ENCODE data around the gene PPP2R2D. TPM values are rescaled to one million over a fixed set of nuclear protein-coding genes. Genes with fewer than 3 reads are reported as not detected.
A peak's percentile ranks its signal among the peaks of the same experiment; 100 is the strongest.

PPP2R2D gene
- total RNA-seq, 4 donors from 2014 or later: 38.2 to 49.7 (median 41.0) TPM

DNA sequence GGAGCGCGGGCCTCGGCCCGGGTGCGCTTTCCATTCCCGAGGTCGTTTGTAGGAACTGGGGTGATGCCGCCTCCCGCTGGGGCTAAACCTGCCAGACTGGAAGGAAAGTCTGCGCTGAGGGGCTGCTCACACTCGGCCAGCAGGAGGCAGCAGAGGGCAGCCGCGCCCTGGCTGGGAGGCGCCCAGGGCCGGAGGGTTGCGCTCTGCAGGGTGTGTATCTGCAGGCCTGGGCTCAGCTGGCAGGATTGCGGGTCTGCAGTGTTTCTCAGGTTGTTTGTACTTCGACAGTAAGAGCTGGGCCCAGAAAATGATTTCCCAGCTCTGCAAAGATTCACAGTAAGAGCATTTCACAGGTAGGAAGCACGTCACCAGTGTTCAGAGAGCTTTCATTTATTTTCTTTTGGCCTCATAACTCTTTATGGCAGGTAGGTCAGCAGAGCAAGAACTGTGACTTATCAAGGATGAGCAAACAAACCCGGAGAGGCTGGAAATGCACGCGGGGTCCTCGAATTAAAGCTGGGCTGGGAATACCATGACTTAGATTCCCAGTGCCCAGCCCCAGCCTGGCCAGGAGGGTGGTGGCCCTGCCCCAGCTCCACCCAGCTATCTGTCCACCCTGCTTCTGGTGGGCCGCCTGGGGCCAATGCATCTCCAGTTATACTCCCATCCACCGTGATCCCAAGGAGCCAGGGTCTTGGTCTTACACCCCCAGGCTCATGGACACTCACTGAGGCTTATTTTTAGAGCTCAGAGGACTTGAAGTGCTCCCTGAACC, 15.2 kb upstream of the PPP2R2D start:
- no peak for DNase-seq (ENCODE audit: extremely low spot score)
- Histone ChIP-seq H3K36me3 (no peaks in the 10 kb centered on the region), H3K9me3 (no peaks in the 10 kb centered on the region), H3K4me3 (no peak overlapping the region), H3K27ac (replicated peaks in 1 of 4) (no peak overlapping the region), H3K27me3 (peaks cover 0 to 42% (median 0%) of the 10 kb centered on the region in 4 donors), H3K4me1 (peaks cover 5 to 8% (median 6%) of the 10 kb centered on the region in 4 donors)
- intact Hi-C loops (cut with DNase I): loop anchor here (1.0 to 5.0 kb wide), 2 partner anchors 138 to 257 kb away; no protein-coding TSS in a partner anchor
- TF ChIP-seq, protein P1, sequence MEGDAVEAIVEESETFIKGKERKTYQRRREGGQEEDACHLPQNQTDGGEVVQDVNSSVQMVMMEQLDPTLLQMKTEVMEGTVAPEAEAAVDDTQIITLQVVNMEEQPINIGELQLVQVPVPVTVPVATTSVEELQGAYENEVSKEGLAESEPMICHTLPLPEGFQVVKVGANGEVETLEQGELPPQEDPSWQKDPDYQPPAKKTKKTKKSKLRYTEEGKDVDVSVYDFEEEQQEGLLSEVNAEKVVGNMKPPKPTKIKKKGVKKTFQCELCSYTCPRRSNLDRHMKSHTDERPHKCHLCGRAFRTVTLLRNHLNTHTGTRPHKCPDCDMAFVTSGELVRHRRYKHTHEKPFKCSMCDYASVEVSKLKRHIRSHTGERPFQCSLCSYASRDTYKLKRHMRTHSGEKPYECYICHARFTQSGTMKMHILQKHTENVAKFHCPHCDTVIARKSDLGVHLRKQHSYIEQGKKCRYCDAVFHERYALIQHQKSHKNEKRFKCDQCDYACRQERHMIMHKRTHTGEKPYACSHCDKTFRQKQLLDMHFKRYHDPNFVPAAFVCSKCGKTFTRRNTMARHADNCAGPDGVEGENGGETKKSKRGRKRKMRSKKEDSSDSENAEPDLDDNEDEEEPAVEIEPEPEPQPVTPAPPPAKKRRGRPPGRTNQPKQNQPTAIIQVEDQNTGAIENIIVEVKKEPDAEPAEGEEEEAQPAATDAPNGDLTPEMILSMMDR (IDR thresholded peaks at IDR 0.05): peak; percentile 88 to 98 (median 93)
- TF ChIP-seq EP300 (IDR thresholded peaks at IDR 0.05): no peak
- TF ChIP-seq POLR2AphosphoS5 (IDR thresholded peaks at IDR 0.05): peak in 1 of 2 donors; percentile 51
- 49% methylated on average over 7 of the region's 25 CpGs for WGBS

DNA sequence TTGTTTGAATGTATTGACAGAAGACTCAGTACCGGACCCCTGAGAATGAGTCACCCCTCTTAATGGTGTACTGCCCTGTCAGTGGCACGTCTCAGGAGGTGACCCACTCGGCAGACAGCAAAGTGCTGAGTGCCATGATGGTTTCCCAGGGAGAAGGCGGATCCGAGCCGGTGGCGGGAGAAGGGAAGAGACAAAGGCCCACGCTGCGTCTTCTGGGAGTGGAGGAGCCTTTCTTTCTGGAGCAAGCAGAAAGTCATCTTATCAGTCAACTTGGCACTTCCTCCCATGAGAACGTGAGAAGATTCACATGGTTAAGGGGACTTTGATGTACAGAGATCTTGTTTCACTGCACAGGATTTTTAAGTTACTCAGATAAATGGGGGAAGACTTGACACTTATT, 14.6 kb upstream of the PPP2R2D start:
- Histone ChIP-seq H3K4me1 (peaks cover 5 to 8% (median 6%) of the 10 kb centered on the region in 4 donors), H3K27me3 (peaks cover 0 to 48% (median 0%) of the 10 kb centered on the region in 4 donors), H3K27ac (replicated peaks in 1 of 4) (no peak overlapping the region), H3K36me3 (no peaks in the 10 kb centered on the region), H3K4me3 (no peak overlapping the region), H3K9me3 (no peaks in the 10 kb centered on the region)
- intact Hi-C loops (cut with DNase I): loop anchor here (5.0 kb wide), 1 partner anchor 256 kb away; no protein-coding TSS in a partner anchor
- WGBS: 72% methylated on average over 10 of the region's 10 CpGs
- TF ChIP-seq, protein P1 (IDR thresholded peaks at IDR 0.05): no peak
- TF ChIP-seq POLR2AphosphoS5 (IDR thresholded peaks at IDR 0.05): no peak
- TF ChIP-seq EP300 (IDR thresholded peaks at IDR 0.05): no peak
- no peak for TF ChIP-seq POLR2A (IDR thresholded peaks at IDR 0.05; ENCODE audit: low read depth)
- DNase-seq (ENCODE audit: extremely low spot score): no peak

DNA sequence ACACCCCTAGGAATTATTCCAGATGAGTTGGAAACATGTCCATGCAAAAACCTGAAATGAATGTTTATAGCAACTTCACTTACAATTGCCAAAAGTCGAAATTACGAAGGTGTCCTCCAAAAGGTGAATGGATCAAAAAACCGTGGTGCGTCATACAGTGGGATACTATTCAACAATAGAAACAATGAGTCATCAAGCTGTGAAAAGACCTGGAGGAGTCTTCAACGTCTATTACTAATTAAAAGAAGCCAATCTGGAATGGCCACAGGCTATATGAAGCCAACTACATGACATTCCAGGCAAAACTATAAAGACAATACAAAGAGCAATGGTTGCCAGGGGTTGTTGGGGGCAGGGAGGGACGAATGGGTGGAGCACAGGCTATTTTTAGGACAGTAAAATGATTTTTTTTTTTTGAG, 12.6 kb upstream of the PPP2R2D start:
- 74% methylated on average over 6 of the region's 6 CpGs for WGBS
- Histone ChIP-seq H3K4me1 (peaks cover 5 to 8% (median 6%) of the 10 kb centered on the region in 4 donors), H3K9me3 (no peaks in the 10 kb centered on the region), H3K36me3 (no peaks in the 10 kb centered on the region), H3K27me3 (peaks cover 0 to 62% (median 0%) of the 10 kb centered on the region in 4 donors), H3K4me3 (no peak overlapping the region), H3K27ac (replicated peaks in 1 of 4) (no peak overlapping the region)
- no peak for TF ChIP-seq POLR2A (IDR thresholded peaks at IDR 0.05; ENCODE audit: low read depth)
- no peak for TF ChIP-seq POLR2AphosphoS5 (IDR thresholded peaks at IDR 0.05)
- TF ChIP-seq EP300 (IDR thresholded peaks at IDR 0.05): no peak
- TF ChIP-seq, protein P1 (IDR thresholded peaks at IDR 0.05): no peak
- intact Hi-C loops (cut with DNase I): loop anchor here (5.0 kb wide), 1 partner anchor 254 kb away; no protein-coding TSS in a partner anchor
- no peak for DNase-seq (ENCODE audit: extremely low spot score)

DNA sequence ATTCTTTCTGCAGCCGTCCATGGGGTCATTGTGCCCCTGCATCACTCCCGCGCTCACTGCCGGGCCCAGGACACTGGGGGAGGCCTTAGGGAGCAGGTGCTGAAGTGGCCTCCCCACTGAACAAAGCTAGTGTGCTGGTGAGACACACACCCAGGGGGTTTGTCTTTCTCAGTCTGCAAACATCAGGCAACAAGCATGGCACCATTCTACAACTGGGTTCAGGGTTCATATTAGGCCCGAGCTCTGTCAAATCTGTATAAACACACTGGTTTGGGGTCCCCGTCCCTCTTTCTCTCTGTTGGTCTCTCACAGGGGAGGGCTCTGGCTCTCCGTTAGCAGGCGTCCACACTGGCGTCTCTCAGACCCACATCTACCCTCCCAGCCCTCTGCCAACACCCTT, 11.1 kb upstream of the PPP2R2D start:
- peaks cover 5 to 8% (median 6%) of the 10 kb centered on the region in 4 donors for H3K4me1 ChIP-seq
- no peaks in the 10 kb centered on the region for H3K36me3 ChIP-seq
- intact Hi-C loops (cut with DNase I): loop anchor here (5.0 kb wide), 1 partner anchor 253 kb away; no protein-coding TSS in a partner anchor
- no peak for DNase-seq (ENCODE audit: extremely low spot score)
- H3K27me3 ChIP-seq: peaks cover 0 to 69% (median 0%) of the 10 kb centered on the region in 4 donors
- H3K9me3 ChIP-seq: no peaks in the 10 kb centered on the region
- no peak overlapping the region for H3K4me3 ChIP-seq
- 91% methylated on average over 9 of the region's 9 CpGs for WGBS
- H3K27ac ChIP-seq (replicated peaks in 1 of 4): no peak overlapping the region
- TF ChIP-seq POLR2AphosphoS5 (IDR thresholded peaks at IDR 0.05) (no peak), EP300 (IDR thresholded peaks at IDR 0.05) (no peak), POLR2A (IDR thresholded peaks at IDR 0.05; ENCODE audit: low read depth) (no peak)
- TF ChIP-seq, protein P1 (IDR thresholded peaks at IDR 0.05): no peak
